ENCODE data around the gene SARDH. TPM values are rescaled to one million over a fixed set of nuclear protein-coding genes. Genes with fewer than 3 reads are reported as not detected.

The SARDH gene
- total and polyA plus RNA-seq, 9 donors, result 2.5 to 10.0 (median 3.3) TPM

GRCh38 chr9:133714606-133715294 is 23.4 kb downstream of the SARDH start:
- H3K27ac ChIP-seq, result peak overlapping the region in 1 of 2 donors; percentile 54
- H3K4me1 ChIP-seq (ENCODE audit: insufficient read depth), result peaks cover 18% of the 10 kb centered on the region
- H3K9me3 ChIP-seq, result no peaks in the 10 kb centered on the region
- no peak overlapping the region for H3K4me3 ChIP-seq
- no peaks in the 10 kb centered on the region for H3K27me3 ChIP-seq
- DNase-seq, result peak; percentile 78 to 88 (median 85)
- intact Hi-C loops (cut with DNase I), result loop anchor here in 3 of 4 donors (10.0 kb wide), 3 partner anchors 130 to 310 kb away; no protein-coding TSS in a partner anchor
- TF ChIP-seq EP300 (IDR thresholded peaks at IDR 0.05) (no peak), POLR2A (IDR thresholded peaks at IDR 0.05) (no peak)
- TF ChIP-seq, protein P1, sequence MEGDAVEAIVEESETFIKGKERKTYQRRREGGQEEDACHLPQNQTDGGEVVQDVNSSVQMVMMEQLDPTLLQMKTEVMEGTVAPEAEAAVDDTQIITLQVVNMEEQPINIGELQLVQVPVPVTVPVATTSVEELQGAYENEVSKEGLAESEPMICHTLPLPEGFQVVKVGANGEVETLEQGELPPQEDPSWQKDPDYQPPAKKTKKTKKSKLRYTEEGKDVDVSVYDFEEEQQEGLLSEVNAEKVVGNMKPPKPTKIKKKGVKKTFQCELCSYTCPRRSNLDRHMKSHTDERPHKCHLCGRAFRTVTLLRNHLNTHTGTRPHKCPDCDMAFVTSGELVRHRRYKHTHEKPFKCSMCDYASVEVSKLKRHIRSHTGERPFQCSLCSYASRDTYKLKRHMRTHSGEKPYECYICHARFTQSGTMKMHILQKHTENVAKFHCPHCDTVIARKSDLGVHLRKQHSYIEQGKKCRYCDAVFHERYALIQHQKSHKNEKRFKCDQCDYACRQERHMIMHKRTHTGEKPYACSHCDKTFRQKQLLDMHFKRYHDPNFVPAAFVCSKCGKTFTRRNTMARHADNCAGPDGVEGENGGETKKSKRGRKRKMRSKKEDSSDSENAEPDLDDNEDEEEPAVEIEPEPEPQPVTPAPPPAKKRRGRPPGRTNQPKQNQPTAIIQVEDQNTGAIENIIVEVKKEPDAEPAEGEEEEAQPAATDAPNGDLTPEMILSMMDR (IDR thresholded peaks at IDR 0.05), result no peak
- no peaks in the 10 kb centered on the region for H3K36me3 ChIP-seq
- 34 to 47% (median 35%) methylated on average over 15 of the region's 15 CpGs for WGBS, 3 donors

DNA sequence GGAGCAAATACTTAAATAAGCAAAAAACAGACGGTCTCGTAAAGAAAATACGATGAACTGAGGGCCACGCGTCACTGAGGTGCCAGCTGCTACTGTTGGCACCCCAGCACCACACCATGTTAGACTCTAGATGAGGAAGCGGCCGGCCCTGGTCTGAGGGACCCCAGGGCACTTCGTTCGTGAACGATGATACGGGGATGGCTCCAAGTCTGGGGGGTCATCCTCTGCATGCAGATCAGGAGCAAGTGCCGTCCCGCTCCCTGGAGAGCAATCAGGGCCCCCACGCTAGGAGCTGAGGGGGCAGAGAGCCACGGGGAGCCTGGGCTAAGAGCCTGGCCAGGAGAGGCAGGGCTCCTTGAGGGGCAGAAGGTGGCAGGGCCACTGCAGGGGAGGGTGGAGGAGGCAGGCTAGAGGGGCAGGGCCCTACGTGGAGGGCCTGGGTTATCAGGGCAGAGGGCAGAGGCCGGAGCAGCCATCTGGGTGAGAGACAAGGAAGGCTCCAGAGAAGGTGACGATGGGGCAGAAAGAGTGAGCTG is 24.1 kb downstream of the SARDH start:
- Histone ChIP-seq H3K27ac (peak overlapping the region in 1 of 2 donors; percentile 54), H3K4me3 (no peak overlapping the region), H3K9me3 (no peaks in the 10 kb centered on the region), H3K27me3 (no peaks in the 10 kb centered on the region), H3K36me3 (no peaks in the 10 kb centered on the region), H3K4me1 (ENCODE audit: insufficient read depth) (peaks cover 18% of the 10 kb centered on the region)
- WGBS, 3 donors, result 88 to 92% (median 90%) methylated on average over 18 of the region's 18 CpGs
- intact Hi-C loops (cut with DNase I), result loop anchor here in 3 of 4 donors (10.0 kb wide), 3 partner anchors 129 to 309 kb away; no protein-coding TSS in a partner anchor
- DNase-seq, result peak in 3 of 5 donors; percentile 23 to 33 (median 32)
- no peak for TF ChIP-seq EP300 (IDR thresholded peaks at IDR 0.05)
- TF ChIP-seq POLR2A (IDR thresholded peaks at IDR 0.05), result no peak
- TF ChIP-seq, protein P1 (IDR thresholded peaks at IDR 0.05), result no peak

DNA sequence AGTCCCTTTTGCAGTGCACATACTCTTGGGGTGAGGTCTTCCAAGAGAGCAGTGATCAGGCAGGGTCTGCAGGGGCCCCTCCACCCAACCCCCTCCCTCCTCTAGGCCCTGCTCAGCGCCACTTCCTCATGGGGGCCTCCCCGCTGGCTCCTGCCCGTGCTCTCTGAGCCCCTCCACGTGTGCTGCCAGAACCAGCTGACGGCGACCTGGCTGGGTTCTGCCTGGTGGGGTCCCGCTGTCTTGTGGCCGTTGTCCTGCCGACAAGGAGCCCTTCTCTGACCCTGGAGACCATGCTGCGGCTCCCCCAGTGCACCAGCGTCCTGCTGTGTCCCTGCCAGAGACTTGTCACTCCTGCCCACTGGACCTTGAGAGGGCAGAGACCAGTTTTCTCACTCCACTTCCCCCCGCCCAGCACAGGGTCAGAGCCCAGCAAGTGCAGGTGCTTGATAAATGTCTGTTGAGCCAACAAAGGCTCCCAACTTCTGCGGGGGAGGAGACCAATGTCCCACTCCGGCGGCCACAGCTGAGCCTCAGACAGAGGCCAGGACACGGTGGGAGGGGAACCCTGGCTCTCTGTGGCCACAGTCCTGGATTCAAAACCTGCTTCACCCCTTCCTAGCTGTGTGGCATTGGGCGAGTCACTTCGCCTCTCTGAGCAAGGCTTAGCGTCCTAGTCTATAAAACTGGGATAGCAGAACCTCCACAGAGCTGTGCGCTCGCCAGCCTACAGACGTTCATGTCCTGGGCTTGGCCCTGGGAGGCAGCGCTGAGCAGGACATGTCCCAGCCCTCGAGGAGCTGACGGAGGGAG is 24.8 kb downstream of the SARDH start:
- H3K4me3 ChIP-seq, result no peak overlapping the region
- TF ChIP-seq, protein P1 (IDR thresholded peaks at IDR 0.05), result no peak
- TF ChIP-seq POLR2A (IDR thresholded peaks at IDR 0.05) (no peak), EP300 (IDR thresholded peaks at IDR 0.05) (no peak)
- H3K27ac ChIP-seq, result no peak overlapping the region
- DNase-seq, result peak in 4 of 5 donors; percentile 19 to 34 (median 21)
- no peaks in the 10 kb centered on the region for H3K27me3 ChIP-seq
- 86 to 89% (median 88%) methylated on average over 25 of the region's 25 CpGs for WGBS, 3 donors
- no peaks in the 10 kb centered on the region for H3K9me3 ChIP-seq
- intact Hi-C loops (cut with DNase I), result loop anchor here in 3 of 4 donors (10.0 kb wide), 3 partner anchors 129 to 309 kb away; no protein-coding TSS in a partner anchor
- H3K4me1 ChIP-seq (ENCODE audit: insufficient read depth), result peaks cover 18% of the 10 kb centered on the region
- no peaks in the 10 kb centered on the region for H3K36me3 ChIP-seq
